SW 1271 (cell line): Measurements from ENCODE around the gene MUC6.
"Not testable (repeated sequence)": the region's sequence is repeated elsewhere in the genome, so short reads cannot be mapped to it uniquely, and the experiment has no call there.

ENCODE experiments used
- DNase-seq, 2 experiments: peaks; one replicate each; lab custom pipeline; 2025; lab: John Stamatoyannopoulos, UW

MUC6 gene

GRCh38 chr11:986270-986951, 50.1 kb downstream of the MUC6 start:
- no peak for DNase-seq

- no peak for DNase-seq
Measured at GRCh38 chr11:985848-986247, 50.7 kb downstream of the MUC6 start.

- DNase-seq: no peak
Measured at GRCh38 chr11:985406-985805, 51.1 kb downstream of the MUC6 start.

GRCh38 chr11:984546-984945, 52.0 kb downstream of the MUC6 start:
- DNase-seq: no peak

- DNase-seq: no peak
Measured at GRCh38 chr11:981764-982163, 54.8 kb downstream of the MUC6 start.

GRCh38 chr11:980438-981357, 55.8 kb downstream of the MUC6 start:
- no peak for DNase-seq

GRCh38 chr11:978781-979180, 57.7 kb downstream of the MUC6 start:
- DNase-seq: no peak

GRCh38 chr11:977830-978720, 58.4 kb downstream of the MUC6 start:
- no peak for DNase-seq

GRCh38 chr11:976431-977160, 59.9 kb downstream of the MUC6 start:
- DNase-seq: no peak

GRCh38 chr11:975827-976226, 60.7 kb downstream of the MUC6 start:
- DNase-seq: no peak

GRCh38 chr11:975376-975775, 61.1 kb downstream of the MUC6 start:
- DNase-seq: not testable (repeated sequence)

- no peak for DNase-seq
Measured at GRCh38 chr11:973237-973636, 63.3 kb downstream of the MUC6 start.

- no peak for DNase-seq
Measured at GRCh38 chr11:972523-973211, 63.9 kb downstream of the MUC6 start.

GRCh38 chr11:971731-972365, 64.7 kb downstream of the MUC6 start:
- no peak for DNase-seq

- no peak for DNase-seq
Measured at GRCh38 chr11:971092-971690, 65.3 kb downstream of the MUC6 start.

- no peak for DNase-seq
Measured at GRCh38 chr11:970319-970871, 66.1 kb downstream of the MUC6 start.

- no peak for DNase-seq
Measured at GRCh38 chr11:969651-970205, 66.8 kb downstream of the MUC6 start.

- DNase-seq: no peak
Measured at GRCh38 chr11:968822-969221, 67.7 kb downstream of the MUC6 start.

GRCh38 chr11:967995-968751, 68.3 kb downstream of the MUC6 start:
- no peak for DNase-seq
